ENCODE data around the gene FECH. TPM values are rescaled to one million over a fixed set of nuclear protein-coding genes. Genes with fewer than 3 reads are reported as not detected.
"Not testable (repeated sequence)": the region's sequence is repeated elsewhere in the genome, so short reads cannot be mapped to it uniquely, and the experiment has no call there.

Gene FECH
- polyA plus RNA-seq, 1 donor from 2014 or later, result 13.2 TPM

GRCh38 chr18:57592716-57593115, 6.2 kb upstream of the FECH start:
- not testable (repeated sequence) for H3K9me3 Mint-ChIP-seq, H3K27ac Mint-ChIP-seq, H3K27me3 Mint-ChIP-seq, H3K4me3 Mint-ChIP-seq, H3K4me1 Mint-ChIP-seq, H3K36me3 Mint-ChIP-seq

- Mint-ChIP-seq H3K36me3 (no peaks in the 10 kb centered on the region), H3K4me3 (peak overlapping the region in 1 of 4 donors; percentile 45), H3K4me1 (peaks cover 2 to 12% (median 4%) of the 10 kb centered on the region in 3 donors), H3K27me3 (no peaks in the 10 kb centered on the region), H3K27ac (no peak overlapping the region), H3K9me3 (no peaks in the 10 kb centered on the region)
These were observed 2.7 kb upstream of the FECH start for GRCh38 chr18:57589161-57589560.

- Mint-ChIP-seq H3K27ac (peak overlapping the region in 2 of 3 donors; percentile 10 to 86), H3K36me3 (no peaks in the 10 kb centered on the region), H3K9me3 (no peaks in the 10 kb centered on the region), H3K27me3 (no peaks in the 10 kb centered on the region), H3K4me1 (peaks cover 2 to 12% (median 4%) of the 10 kb centered on the region in 3 donors), H3K4me3 (peak overlapping the region; percentile 84 to 97 (median 90))
These were observed 678 bp upstream of the FECH start for GRCh38 chr18:57587098-57587661.

- H3K4me1 Mint-ChIP-seq, result peaks cover 13 to 24% (median 16%) of the 10 kb centered on the region in 3 donors
- no peaks in the 10 kb centered on the region for H3K9me3 Mint-ChIP-seq
- no peaks in the 10 kb centered on the region for H3K27me3 Mint-ChIP-seq
- no peaks in the 10 kb centered on the region for H3K36me3 Mint-ChIP-seq
- peak overlapping the region; percentile 84 to 97 (median 90) for H3K4me3 Mint-ChIP-seq
- peak overlapping the region in 2 of 3 donors; percentile 73 to 89 for H3K27ac Mint-ChIP-seq
These were observed 649 bp downstream of the FECH start for GRCh38 chr18:57585855-57586250.

- Mint-ChIP-seq H3K9me3 (no peaks in the 10 kb centered on the region), H3K4me3 (peak overlapping the region; percentile 84 to 97 (median 90)), H3K27ac (no peak overlapping the region), H3K27me3 (no peaks in the 10 kb centered on the region), H3K4me1 (peaks cover 13 to 27% (median 16%) of the 10 kb centered on the region in 3 donors), H3K36me3 (no peaks in the 10 kb centered on the region)
These were observed 1.1 kb downstream of the FECH start for GRCh38 chr18:57585421-57585820.

GRCh38 chr18:57584444-57584843, 2.1 kb downstream of the FECH start:
- peak overlapping the region in 1 of 3 donors; percentile 53 for H3K27ac Mint-ChIP-seq
- H3K4me1 Mint-ChIP-seq, result peaks cover 13 to 27% (median 16%) of the 10 kb centered on the region in 3 donors
- H3K36me3 Mint-ChIP-seq, result peaks cover 1% of the 10 kb centered on the region
- peak overlapping the region in 3 of 4 donors; percentile 23 to 85 (median 84) for H3K4me3 Mint-ChIP-seq
- no peaks in the 10 kb centered on the region for H3K9me3 Mint-ChIP-seq
- no peaks in the 10 kb centered on the region for H3K27me3 Mint-ChIP-seq

- Mint-ChIP-seq H3K4me1 (peaks cover 13 to 27% (median 16%) of the 10 kb centered on the region in 3 donors), H3K4me3 (peak overlapping the region in 1 of 4 donors; percentile 50), H3K9me3 (no peaks in the 10 kb centered on the region), H3K27ac (no peak overlapping the region), H3K27me3 (no peaks in the 10 kb centered on the region), H3K36me3 (peaks cover 4% of the 10 kb centered on the region)
These were observed 3.1 kb downstream of the FECH start for GRCh38 chr18:57583297-57583835.

- Mint-ChIP-seq H3K36me3 (peaks cover 4% of the 10 kb centered on the region), H3K4me1 (peaks cover 13 to 24% (median 16%) of the 10 kb centered on the region in 3 donors), H3K4me3 (peak overlapping the region; percentile 1 to 60 (median 42)), H3K27ac (peak overlapping the region in 2 of 3 donors; percentile 6 to 90), H3K27me3 (no peaks in the 10 kb centered on the region), H3K9me3 (no peaks in the 10 kb centered on the region)
These were observed 5.1 kb downstream of the FECH start for GRCh38 chr18:57581301-57581934.

- Mint-ChIP-seq H3K4me1 (peaks cover 13 to 16% (median 16%) of the 10 kb centered on the region in 3 donors), H3K9me3 (no peaks in the 10 kb centered on the region), H3K27ac (peak overlapping the region in 1 of 3 donors; percentile 47), H3K4me3 (no peak overlapping the region), H3K27me3 (no peaks in the 10 kb centered on the region), H3K36me3 (peaks cover 4% of the 10 kb centered on the region)
These were observed 6.6 kb downstream of the FECH start for GRCh38 chr18:57579934-57580333.

- no peaks in the 10 kb centered on the region for H3K27me3 Mint-ChIP-seq
- H3K36me3 Mint-ChIP-seq, result peaks cover 6% of the 10 kb centered on the region
- H3K4me1 Mint-ChIP-seq, result peaks cover 5 to 7% (median 7%) of the 10 kb centered on the region in 3 donors
- H3K27ac Mint-ChIP-seq, result no peak overlapping the region
- H3K4me3 Mint-ChIP-seq, result no peak overlapping the region
- H3K9me3 Mint-ChIP-seq, result no peaks in the 10 kb centered on the region
These were observed 10.2 kb downstream of the FECH start for GRCh38 chr18:57576316-57576715.

- Mint-ChIP-seq H3K4me3 (no peak overlapping the region), H3K9me3 (no peaks in the 10 kb centered on the region), H3K27me3 (no peaks in the 10 kb centered on the region), H3K4me1 (peaks cover 0 to 2% (median 0%) of the 10 kb centered on the region in 3 donors), H3K27ac (no peak overlapping the region), H3K36me3 (peaks cover 6% of the 10 kb centered on the region)
These were observed 11.0 kb downstream of the FECH start for GRCh38 chr18:57575542-57575941.

GRCh38 chr18:57574866-57575265, 11.6 kb downstream of the FECH start:
- Mint-ChIP-seq H3K27ac (no peak overlapping the region), H3K27me3 (no peaks in the 10 kb centered on the region), H3K4me3 (no peak overlapping the region), H3K9me3 (no peaks in the 10 kb centered on the region), H3K36me3 (peaks cover 6% of the 10 kb centered on the region), H3K4me1 (peaks cover 0 to 2% (median 0%) of the 10 kb centered on the region in 3 donors)

GRCh38 chr18:57570162-57570561, 16.3 kb downstream of the FECH start:
- peaks cover 7% of the 10 kb centered on the region for H3K36me3 Mint-ChIP-seq
- peaks cover 0 to 4% (median 0%) of the 10 kb centered on the region in 3 donors for H3K4me1 Mint-ChIP-seq

GRCh38 chr18:57569133-57569532, 17.4 kb downstream of the FECH start:
- Mint-ChIP-seq H3K4me1 (peaks cover 0 to 4% (median 0%) of the 10 kb centered on the region in 3 donors), H3K27me3 (no peaks in the 10 kb centered on the region), H3K9me3 (no peaks in the 10 kb centered on the region), H3K4me3 (no peak overlapping the region), H3K27ac (no peak overlapping the region), H3K36me3 (peaks cover 5% of the 10 kb centered on the region)

More at GRCh38 chr18:57570162-57570561, 16.3 kb downstream of the FECH start:
- H3K27ac Mint-ChIP-seq, result no peak overlapping the region
- no peaks in the 10 kb centered on the region for H3K27me3 Mint-ChIP-seq
- H3K9me3 Mint-ChIP-seq, result no peaks in the 10 kb centered on the region
- H3K4me3 Mint-ChIP-seq, result no peak overlapping the region

GRCh38 chr18:57561728-57562423, 24.6 kb downstream of the FECH start:
- no peak overlapping the region for H3K4me3 Mint-ChIP-seq
- H3K27me3 Mint-ChIP-seq, result no peaks in the 10 kb centered on the region
- peaks cover 0 to 4% (median 2%) of the 10 kb centered on the region in 3 donors for H3K4me1 Mint-ChIP-seq
- no peaks in the 10 kb centered on the region for H3K9me3 Mint-ChIP-seq
- H3K27ac Mint-ChIP-seq, result peak overlapping the region in 1 of 3 donors; percentile 9
- peaks cover 9% of the 10 kb centered on the region for H3K36me3 Mint-ChIP-seq
